ENCODE results near the gene ABL1.

GRCh38 chr9:130837002-130837511, 2.0 kb downstream of the ABL1 start:
- TF ChIP-seq CTCF (IDR thresholded peaks at IDR 0.05; ENCODE audit: low read length) (no peak), EZH2 (IDR thresholded peaks at IDR 0.05; ENCODE audit: borderline replicate concordance, low read length) (no peak)

Measured in OCI-LY1 (cell line).